Upper lobe of left lung (tissue), 6 donors: ENCODE results near the gene TICAM1. TPM values are rescaled to one million over a fixed set of nuclear protein-coding genes. Genes with fewer than 3 reads are reported as not detected.
"Not testable (repeated sequence)": the region's sequence is repeated elsewhere in the genome, so short reads cannot be mapped to it uniquely, and the experiment has no call there.

ENCODE experiments used
- ATAC-seq, 2 donors: fragments of 200-7000 bp; cut with Tn5 transposase; one replicate each; pipeline ENCODE4 v1.9.1; 2022; ENCODE audit warnings: mild to moderate bottlenecking in 2 of 2, moderate library complexity in 2 of 2; ENCODE audit not compliant: low FRiP score in 2 of 2
- DNase-seq, 2 donors: peaks; one replicate each; pipeline ENCODE4 v3.0.0-alpha.2; 2019 to 2020
- H3K27ac ChIP-seq, 4 donors: fragments of 200-600 bp; sonication (generic); one replicate each; pipeline ENCODE4 v1.5.1; 2016 to 2019
- H3K27me3 ChIP-seq, 4 donors: fragments of 200-600 bp; sonication (generic); one replicate each; pipeline ENCODE4 v1.5.1; 2017 to 2019
- H3K36me3 ChIP-seq, 4 donors: fragments of 200-600 bp; sonication (generic); one replicate each; pipeline ENCODE4 v1.5.1; 2016 to 2019
- H3K4me1 ChIP-seq, 4 donors: fragments of 200-600 bp; sonication (generic); one replicate each; pipeline ENCODE4 v1.5.1; 2018 to 2019
- H3K4me3 ChIP-seq, 4 donors: fragments of 200-600 bp; sonication (generic); one replicate each; pipeline ENCODE4 v1.5.1; 2017 to 2019; ENCODE audit warnings: mild to moderate bottlenecking in 2 of 4, moderate library complexity in 1 of 4
- H3K9me3 ChIP-seq, 4 donors: fragments of 200-600 bp; sonication (generic); one replicate each; pipeline ENCODE4 v1.5.1; 2018 to 2019
- EP300 ChIP-seq, 4 donors: sonication (generic); formaldehyde crosslinking; IDR thresholded peaks; one replicate each; pipeline ENCODE4 v1.5.1; 2017; ENCODE audit warnings: antibody characterized with exemption in 4 of 4, control low read depth in 2 of 4
- POLR2A ChIP-seq, 4 donors: fragments of 450-650 bp; IDR thresholded peaks; one replicate each; pipeline ENCODE4 v1.5.1; 2016 to 2017; ENCODE audit warnings: antibody characterized with exemption in 4 of 4, mild to moderate bottlenecking in 2 of 4
- POLR2AphosphoS5 ChIP-seq, 2 donors: sonication (generic); formaldehyde crosslinking; IDR thresholded peaks; one replicate each; pipeline ENCODE4 v1.5.1; 2017; ENCODE audit warnings: antibody characterized with exemption in 2 of 2
- WGBS, 2 donors: methylation state at CpG; one replicate each; pipeline ENCODE4 v1.1.5; 2017 to 2018; 5-methylcytosine and 5-hydroxymethylcytosine counted together
- total RNA-seq, 6 donors: library from RNA; depleted of rRNA in 4 of 6; stranded (reverse); fragments of >200 nt in 4 of 6; gene quantifications; one replicate each; pipeline versions ENCODE4 v1.1.0 to v1.2.1, GENCODE V29; 2016 to 2021
- TF ChIP-seq, protein P1 (sequence below), 6 experiments: fragments of 450-650 bp in 4 of 6; fragments of 200-600 bp in 2 of 6; sonication (generic) in 2 of 6; IDR thresholded peaks; one replicate each; pipeline ENCODE4 v1.5.1; 2016 to 2019; ENCODE audit warnings: antibody characterized with exemption in 6 of 6
- donor health status: DM: no; HTN: no; CAD: no; lungs with moderate emphysema.
- donor health status: DM: no; HTN: yes; CAD: no; lungs with severe emphysema.

The TICAM1 gene
- total RNA-seq, 6 donors from 2014 or later = 9.0 to 23.3 (median 17.1) TPM

DNA sequence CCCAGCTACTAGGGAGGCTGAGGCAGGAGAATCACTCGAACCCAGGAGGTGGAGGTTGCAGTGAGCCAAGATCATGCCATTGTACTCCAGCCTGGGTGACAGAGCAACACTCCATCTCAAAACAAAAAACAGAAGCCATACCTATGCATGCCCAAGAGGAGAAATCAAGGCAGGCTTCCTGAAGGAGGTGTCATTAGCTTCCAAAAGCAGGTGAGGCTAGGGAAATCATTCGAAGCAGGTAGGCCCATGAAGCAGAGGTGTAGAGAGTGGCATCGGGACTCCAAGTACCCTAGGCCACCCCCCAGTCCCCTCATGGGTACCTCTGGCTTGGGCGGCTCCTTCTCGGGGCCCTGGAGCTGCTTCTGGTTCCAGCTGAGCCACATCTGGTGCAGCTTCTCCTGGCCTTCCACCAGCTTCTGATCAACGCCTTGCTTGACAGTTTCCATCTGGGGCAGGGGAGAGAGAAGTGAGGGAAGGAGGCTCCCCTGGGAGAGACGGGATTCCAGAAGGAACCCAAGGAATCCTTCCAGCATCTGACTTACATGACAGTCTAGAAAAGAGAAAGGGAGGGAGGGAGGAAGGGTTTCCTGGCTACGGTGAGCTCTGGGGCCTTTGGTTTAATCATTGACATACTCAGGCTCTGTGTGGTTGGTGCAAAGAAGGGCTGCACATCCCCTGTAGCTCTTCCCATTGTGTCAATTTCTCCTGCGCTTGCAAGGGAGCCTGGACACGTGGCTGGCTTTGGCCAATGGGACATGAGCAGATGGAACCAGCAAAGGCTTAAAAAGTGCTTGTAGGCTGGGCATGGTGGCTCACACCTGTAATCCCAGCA, 13.1 kb upstream of the TICAM1 start:
- ATAC-seq (peak in 1 of 2 donors; percentile 21), DNase-seq (no peak)
- Histone ChIP-seq H3K27ac (peak overlapping the region in 2 of 4 donors; percentile 33 to 52), H3K36me3 (peaks cover 3 to 81% (median 39%) of the 10 kb centered on the region in 4 donors), H3K4me3 (no peak overlapping the region), H3K27me3 (no peaks in the 10 kb centered on the region), H3K4me1 (no peaks in the 10 kb centered on the region), H3K9me3 (no peaks in the 10 kb centered on the region)
- TF ChIP-seq POLR2AphosphoS5 (IDR thresholded peaks at IDR 0.05) (peak in 1 of 2 donors; percentile 27), EP300 (IDR thresholded peaks at IDR 0.05) (no peak), POLR2A (IDR thresholded peaks at IDR 0.05) (no peak)
- TF ChIP-seq, protein P1, sequence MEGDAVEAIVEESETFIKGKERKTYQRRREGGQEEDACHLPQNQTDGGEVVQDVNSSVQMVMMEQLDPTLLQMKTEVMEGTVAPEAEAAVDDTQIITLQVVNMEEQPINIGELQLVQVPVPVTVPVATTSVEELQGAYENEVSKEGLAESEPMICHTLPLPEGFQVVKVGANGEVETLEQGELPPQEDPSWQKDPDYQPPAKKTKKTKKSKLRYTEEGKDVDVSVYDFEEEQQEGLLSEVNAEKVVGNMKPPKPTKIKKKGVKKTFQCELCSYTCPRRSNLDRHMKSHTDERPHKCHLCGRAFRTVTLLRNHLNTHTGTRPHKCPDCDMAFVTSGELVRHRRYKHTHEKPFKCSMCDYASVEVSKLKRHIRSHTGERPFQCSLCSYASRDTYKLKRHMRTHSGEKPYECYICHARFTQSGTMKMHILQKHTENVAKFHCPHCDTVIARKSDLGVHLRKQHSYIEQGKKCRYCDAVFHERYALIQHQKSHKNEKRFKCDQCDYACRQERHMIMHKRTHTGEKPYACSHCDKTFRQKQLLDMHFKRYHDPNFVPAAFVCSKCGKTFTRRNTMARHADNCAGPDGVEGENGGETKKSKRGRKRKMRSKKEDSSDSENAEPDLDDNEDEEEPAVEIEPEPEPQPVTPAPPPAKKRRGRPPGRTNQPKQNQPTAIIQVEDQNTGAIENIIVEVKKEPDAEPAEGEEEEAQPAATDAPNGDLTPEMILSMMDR (IDR thresholded peaks at IDR 0.05) = no peak
- WGBS, 2 donors = 61 to 83% methylated on average over 10 of the region's 10 CpGs

DNA sequence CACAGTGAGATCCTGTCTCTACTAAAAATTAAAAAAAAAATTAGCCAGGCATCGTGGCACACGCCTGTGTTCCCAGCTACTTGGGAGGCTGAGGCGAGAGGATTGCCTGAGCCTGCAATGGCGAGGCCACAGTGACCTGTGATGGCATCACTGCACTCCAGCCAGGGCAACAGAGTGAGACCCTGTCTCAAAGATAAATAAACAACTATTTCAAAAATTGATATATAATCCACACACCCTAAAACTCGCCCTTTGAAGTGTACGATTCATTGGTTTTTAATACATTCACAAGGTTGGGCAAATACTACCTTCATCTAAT, 12.1 kb upstream of the TICAM1 start:
- no peak for ATAC-seq
- Histone ChIP-seq H3K4me3 (no peak overlapping the region), H3K9me3 (no peaks in the 10 kb centered on the region), H3K27me3 (no peaks in the 10 kb centered on the region), H3K4me1 (no peaks in the 10 kb centered on the region), H3K27ac (no peak overlapping the region), H3K36me3 (peaks cover 3 to 86% (median 42%) of the 10 kb centered on the region in 4 donors)
- TF ChIP-seq EP300 (IDR thresholded peaks at IDR 0.05) = no peak
- WGBS, 2 donors = 95 to 98% methylated on average over 6 of the region's 6 CpGs
- no peak for DNase-seq

DNA sequence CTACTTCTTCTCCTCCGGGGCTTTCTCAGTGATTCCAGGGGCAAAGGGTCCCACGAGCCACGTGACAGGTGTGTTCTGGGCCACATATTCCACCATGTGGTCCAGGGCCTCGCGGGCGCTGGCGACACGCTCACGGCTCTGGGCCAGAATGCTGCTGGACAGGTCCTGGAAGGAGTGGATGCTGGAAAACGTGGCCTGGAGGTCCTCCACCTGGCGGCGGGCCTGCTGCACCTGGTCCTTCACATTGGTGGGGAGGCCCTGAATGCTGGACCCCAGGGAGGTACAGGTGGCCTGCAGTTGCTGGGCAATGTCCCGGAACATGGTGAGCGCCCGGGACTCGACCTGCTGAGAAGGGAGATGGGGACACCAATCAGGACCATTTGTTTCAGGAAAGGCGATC, 7.7 kb upstream of the TICAM1 start:
- no peak overlapping the region for H3K27ac ChIP-seq
- peak in 1 of 2 donors; percentile 79 for DNase-seq
- ATAC-seq = no peak
- TF ChIP-seq EP300 (IDR thresholded peaks at IDR 0.05) = no peak
- no peak for TF ChIP-seq POLR2AphosphoS5 (IDR thresholded peaks at IDR 0.05)
- TF ChIP-seq POLR2A (IDR thresholded peaks at IDR 0.05) = no peak
- no peaks in the 10 kb centered on the region for H3K9me3 ChIP-seq
- H3K4me1 ChIP-seq = no peaks in the 10 kb centered on the region
- no peak overlapping the region for H3K4me3 ChIP-seq
- 93 to 97% methylated on average over 12 to 16 of the region's 17 CpGs for WGBS, 2 donors
- no peaks in the 10 kb centered on the region for H3K27me3 ChIP-seq
- H3K36me3 ChIP-seq = peaks cover under 1 to 57% (median 21%) of the 10 kb centered on the region in 4 donors

DNA sequence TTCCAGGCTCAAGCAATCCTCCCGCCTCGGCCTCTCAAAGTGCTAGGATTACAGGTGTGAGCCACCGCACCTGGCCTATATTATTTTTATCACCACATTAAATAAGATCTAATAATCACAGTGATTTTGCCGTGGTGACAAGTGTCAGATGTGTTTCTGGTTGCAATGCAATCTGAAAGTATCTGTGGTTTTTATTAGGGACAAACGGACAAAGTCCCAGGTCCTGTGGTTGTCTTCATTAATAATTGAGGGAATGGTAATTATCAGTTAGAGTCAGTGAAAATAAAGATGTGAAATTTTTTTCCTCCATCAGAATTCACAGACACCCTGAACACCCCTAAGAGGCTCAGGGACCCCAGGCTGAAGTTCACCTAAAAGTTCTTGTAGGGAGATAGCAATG, 1.3 kb upstream of the TICAM1 start:
- H3K4me3 ChIP-seq = no peak overlapping the region
- H3K36me3 ChIP-seq = peaks cover 0 to 2% (median under 1%) of the 10 kb centered on the region in 4 donors
- no peaks in the 10 kb centered on the region for H3K9me3 ChIP-seq
- H3K27ac ChIP-seq = no peak overlapping the region
- ATAC-seq = no peak
- H3K27me3 ChIP-seq = no peaks in the 10 kb centered on the region
- TF ChIP-seq, protein P1 (IDR thresholded peaks at IDR 0.05) = no peak
- TF ChIP-seq EP300 (IDR thresholded peaks at IDR 0.05) (no peak), POLR2A (IDR thresholded peaks at IDR 0.05) (no peak), POLR2AphosphoS5 (IDR thresholded peaks at IDR 0.05) (no peak)
- WGBS, 2 donors = 87 to 94% methylated on average over 5 of the region's 5 CpGs
- peaks cover 19 to 33% (median 21%) of the 10 kb centered on the region in 4 donors for H3K4me1 ChIP-seq
- DNase-seq = no peak

DNA sequence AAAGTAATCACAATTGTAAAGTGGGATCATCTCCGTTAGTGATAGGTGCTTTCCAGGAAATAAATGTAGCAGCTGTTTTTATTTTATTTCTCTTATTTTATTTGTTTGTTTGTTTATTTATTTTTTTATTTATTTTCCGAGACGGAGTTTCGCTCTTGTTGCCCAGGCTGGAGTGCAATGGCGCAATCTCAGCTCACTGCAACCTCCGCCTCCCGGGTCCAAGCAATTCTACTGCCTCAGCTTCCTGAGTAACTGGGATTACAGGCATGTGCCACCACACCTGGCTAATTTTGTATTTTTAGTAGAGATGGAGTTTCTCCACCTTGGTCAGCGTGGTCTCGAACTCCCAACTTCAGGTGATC, 448 bp upstream of the TICAM1 start:
- not testable (repeated sequence) for H3K36me3 ChIP-seq, DNase-seq, H3K27me3 ChIP-seq, H3K9me3 ChIP-seq
- Histone ChIP-seq H3K4me3 (peak overlapping the region; percentile 73 to 97 (median 79)), H3K4me1 (peaks cover 20 to 37% (median 21%) of the 10 kb centered on the region in 4 donors), H3K27ac (peak overlapping the region; percentile 91 to 98 (median 93))
- 23 to 28% methylated on average over 9 of the region's 9 CpGs for WGBS, 2 donors
- peak in 1 of 2 donors; percentile 44 for ATAC-seq

DNA sequence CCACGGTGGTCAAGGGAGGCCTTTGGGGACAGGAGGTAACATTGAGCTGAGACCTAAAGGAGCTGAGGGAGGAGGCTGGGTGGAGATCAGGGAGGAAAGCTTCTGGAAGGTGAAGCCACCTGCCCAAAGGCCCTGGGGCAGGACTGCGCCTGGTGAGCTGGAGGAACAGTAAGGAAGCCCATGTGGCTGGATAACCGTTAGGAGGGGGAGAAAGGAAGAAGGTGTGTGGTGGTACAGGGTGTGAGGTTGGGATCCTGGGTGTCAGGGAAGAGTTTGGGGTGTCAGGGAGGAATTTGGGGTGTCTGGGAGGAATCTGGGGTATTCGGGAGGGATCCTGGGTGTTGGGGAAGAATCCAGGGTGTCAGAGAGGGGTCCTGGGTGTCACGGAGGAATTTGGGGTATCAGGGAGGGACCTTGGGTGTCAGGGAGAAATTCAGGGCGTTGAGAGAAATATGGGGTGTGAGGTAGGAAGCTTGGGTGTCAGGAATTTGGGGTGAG, 695 bp downstream of the TICAM1 start:
- peak overlapping the region; percentile 91 to 98 (median 93) for H3K27ac ChIP-seq
- no peaks in the 10 kb centered on the region for H3K9me3 ChIP-seq
- peaks cover 20 to 37% (median 21%) of the 10 kb centered on the region in 4 donors for H3K4me1 ChIP-seq
- WGBS, 2 donors = 55 to 64% methylated on average over 6 of the region's 6 CpGs
- TF ChIP-seq POLR2AphosphoS5 (IDR thresholded peaks at IDR 0.05) = no peak
- ATAC-seq (peak; percentile 12 to 44), DNase-seq (no peak)
- H3K27me3 ChIP-seq = no peaks in the 10 kb centered on the region
- H3K4me3 ChIP-seq = peak overlapping the region; percentile 73 to 97 (median 79)
- no peaks in the 10 kb centered on the region for H3K36me3 ChIP-seq
